Measurements from ENCODE around the gene TFF1.

The TFF1 gene

GRCh38 chr21:42319851-42320572 lies 46.3 kb downstream of the TFF1 start:
- H3K9me3 ChIP-seq: no peaks in the 10 kb centered on the region
- H3K27me3 ChIP-seq: peaks cover 0 to 37% of the 10 kb centered on the region in 2 donors
- intact Hi-C loops (cut with DNase I; ENCODE audit: low total_unique reads): no loop called here
- H3K27ac ChIP-seq: no peak overlapping the region
- H3K4me1 ChIP-seq: no peaks in the 10 kb centered on the region
- no peaks in the 10 kb centered on the region for H3K36me3 ChIP-seq
- H3K4me3 ChIP-seq: no peak overlapping the region
- DNase-seq: no peak
- no peak for TF ChIP-seq CTCF (IDR thresholded peaks at IDR 0.05)

GRCh38 chr21:42319376-42319775 lies 47.0 kb downstream of the TFF1 start:
- TF ChIP-seq CTCF (IDR thresholded peaks at IDR 0.05): no peak
- DNase-seq: no peak
- Histone ChIP-seq H3K4me1 (no peaks in the 10 kb centered on the region), H3K9me3 (no peaks in the 10 kb centered on the region), H3K36me3 (no peaks in the 10 kb centered on the region), H3K27ac (no peak overlapping the region), H3K27me3 (peaks cover 0 to 41% of the 10 kb centered on the region in 2 donors), H3K4me3 (no peak overlapping the region)
- intact Hi-C loops (cut with DNase I; ENCODE audit: low total_unique reads): no loop called here

- Histone ChIP-seq H3K9me3 (no peaks in the 10 kb centered on the region), H3K27ac (no peak overlapping the region), H3K27me3 (peaks cover 0 to 44% of the 10 kb centered on the region in 2 donors), H3K36me3 (no peaks in the 10 kb centered on the region), H3K4me3 (no peak overlapping the region), H3K4me1 (no peaks in the 10 kb centered on the region)
- intact Hi-C loops (cut with DNase I; ENCODE audit: low total_unique reads): no loop called here
- DNase-seq: no peak
- no peak for TF ChIP-seq CTCF (IDR thresholded peaks at IDR 0.05)
Measured at GRCh38 chr21:42317826-42318746, 48.2 kb downstream of the TFF1 start.

GRCh38 chr21:42317341-42317741 lies 49.0 kb downstream of the TFF1 start:
- H3K36me3 ChIP-seq: no peaks in the 10 kb centered on the region
- peaks cover 0 to 50% of the 10 kb centered on the region in 2 donors for H3K27me3 ChIP-seq
- TF ChIP-seq CTCF (IDR thresholded peaks at IDR 0.05): no peak
- no peaks in the 10 kb centered on the region for H3K4me1 ChIP-seq
- intact Hi-C loops (cut with DNase I; ENCODE audit: low total_unique reads): no loop called here
- H3K27ac ChIP-seq: no peak overlapping the region
- H3K4me3 ChIP-seq: no peak overlapping the region
- no peaks in the 10 kb centered on the region for H3K9me3 ChIP-seq
- DNase-seq: no peak

- H3K36me3 ChIP-seq: no peaks in the 10 kb centered on the region
- intact Hi-C loops (cut with DNase I; ENCODE audit: low total_unique reads): no loop called here
- peaks cover 0 to 54% of the 10 kb centered on the region in 2 donors for H3K27me3 ChIP-seq
- DNase-seq: no peak
- TF ChIP-seq CTCF (IDR thresholded peaks at IDR 0.05): no peak
- H3K4me3 ChIP-seq: no peak overlapping the region
- H3K9me3 ChIP-seq: no peaks in the 10 kb centered on the region
- no peaks in the 10 kb centered on the region for H3K4me1 ChIP-seq
- H3K27ac ChIP-seq: no peak overlapping the region
Measured at GRCh38 chr21:42316891-42317290, 49.4 kb downstream of the TFF1 start.

All from tibial artery (tissue), 4 donors.